ENCODE measurements around the gene PLB1.

- TF ChIP-seq CTCF (IDR thresholded peaks at IDR 0.05) (no peak), EZH2 (IDR thresholded peaks at IDR 0.05; ENCODE audit: borderline replicate concordance, insufficient read depth, low read depth, low read length, poor library complexity, severe bottlenecking) (no peak)
These were observed 72.7 kb downstream of the PLB1 start for GRCh38 chr2:28568533-28568932.
